CD4-positive, alpha-beta T cell (primary cell): ENCODE data around the gene DNPEP. TPM values are rescaled to one million over a fixed set of nuclear protein-coding genes. Genes with fewer than 3 reads are reported as not detected.

Experiments
- ATAC-seq: fragments of 200-7000 bp; cut with Tn5 transposase; one replicate; pipeline ENCODE4 v1.10.0; 2022; ENCODE audit warnings: mild to moderate bottlenecking; ENCODE audit not compliant: poor library complexity
- CTCF ChIA-PET: fragments of 350-600 bp; sonication (Branson Sonifier 250); formaldehyde crosslinking; loops from one replicate; lab custom pipeline; 2021; ENCODE audit warnings: antibody characterized with exemption, inconsistent platforms; lab: Charles Lee
- POLR2A ChIA-PET: fragments of 350-600 bp; sonication (Branson Sonifier 250); formaldehyde crosslinking; loops from one replicate; lab custom pipeline; 2021; ENCODE audit warnings: antibody characterized with exemption, inconsistent platforms; lab: Charles Lee
- DNase-seq, 14 experiments: peaks; one replicate each; pipeline ENCODE4 v3.0.0-alpha.2; 2013 to 2020; ENCODE audit warnings: mixed read lengths in 2 of 14
- H3K27ac ChIP-seq, 2 donors: one replicate each; pipeline versions ENCODE4 v1.5.1 to v1.7.0; 2013; ENCODE audit warnings: low read length in 2 of 2, low read depth in 1 of 2, mild to moderate bottlenecking in 1 of 2
- H3K27me3 ChIP-seq, 2 experiments: 1 replicate in 1 of 2; 2 replicates in 1 of 2; pipeline versions ENCODE4 v1.6.1 to v1.7.0; 2013; ENCODE audit warnings: low read length in 2 of 2, control low read depth in 1 of 2, mild to moderate bottlenecking in 1 of 2, moderate library complexity in 1 of 2; ENCODE audit not compliant: insufficient read depth in 2 of 2, control insufficient read depth in 1 of 2
- H3K36me3 ChIP-seq: one replicate; pipeline ENCODE4 v1.6.1; 2013; ENCODE audit warnings: low read length, control low read depth; ENCODE audit not compliant: insufficient read depth
- H3K4me1 ChIP-seq: one replicate; pipeline ENCODE4 v1.6.1; 2013; ENCODE audit warnings: low read length, control low read depth; ENCODE audit not compliant: insufficient read depth
- H3K4me3 ChIP-seq: one replicate; pipeline ENCODE4 v1.5.1; 2013; ENCODE audit warnings: mild to moderate bottlenecking, low read length, moderate library complexity
- H3K9me3 ChIP-seq, 2 experiments: 1 replicate in 1 of 2; 2 replicates in 1 of 2; pipeline versions ENCODE4 v1.6.1 to v1.7.0; 2013; ENCODE audit warnings: low read length in 2 of 2, mild to moderate bottlenecking in 2 of 2, control low read depth in 1 of 2, moderate library complexity in 1 of 2; ENCODE audit not compliant: control insufficient read depth in 1 of 2, insufficient read depth in 1 of 2
- H3K27ac Mint-ChIP-seq: one replicate; pipeline ENCODE4 v1.8.0; 2020; ENCODE audit warnings: mixed read lengths
- H3K27me3 Mint-ChIP-seq: one replicate; pipeline ENCODE4 v1.8.0; 2021; ENCODE audit warnings: mixed read lengths
- H3K36me3 Mint-ChIP-seq: one replicate; pipeline ENCODE4 v1.8.0; 2021; ENCODE audit warnings: low read depth, mixed read lengths
- H3K4me1 Mint-ChIP-seq: one replicate; pipeline ENCODE4 v1.8.0; 2021; ENCODE audit warnings: low read depth, mixed read lengths
- H3K4me3 Mint-ChIP-seq: one replicate; pipeline ENCODE4 v1.8.0; 2020; ENCODE audit warnings: mild to moderate bottlenecking, mixed read lengths
- H3K9me3 Mint-ChIP-seq: one replicate; pipeline ENCODE4 v1.8.0; 2020; ENCODE audit warnings: mixed read lengths
- intact Hi-C, 2 experiments: fragments of 100-400 bp; cut with DNase I in 1 of 2; cut with micrococcal nuclease in 1 of 2; formaldehyde crosslinking; loops; one replicate each; pipeline versions ENCODE4 v1.15.1 to v1.9.0; 2023 to 2025; cut with DNase I, micrococcal nuclease
- total RNA-seq, 174 experiments: library from RNA in 2 of 174; stranded (reverse) in 2 of 174; gene quantifications; one replicate each; pipeline ENCODE4 v1.2.3 and lab custom pipeline; 2021 to 2026
- TF ChIP-seq, protein P1 (sequence below): fragments of 200-600 bp; IDR thresholded peaks from one replicate; pipeline ENCODE4 v1.8.0; 2022; ENCODE audit warnings: antibody characterized with exemption, mild to moderate bottlenecking

Gene DNPEP
- total RNA-seq, 2 experiments from 2014 or later: 99.0 to 99.9 TPM

DNA sequence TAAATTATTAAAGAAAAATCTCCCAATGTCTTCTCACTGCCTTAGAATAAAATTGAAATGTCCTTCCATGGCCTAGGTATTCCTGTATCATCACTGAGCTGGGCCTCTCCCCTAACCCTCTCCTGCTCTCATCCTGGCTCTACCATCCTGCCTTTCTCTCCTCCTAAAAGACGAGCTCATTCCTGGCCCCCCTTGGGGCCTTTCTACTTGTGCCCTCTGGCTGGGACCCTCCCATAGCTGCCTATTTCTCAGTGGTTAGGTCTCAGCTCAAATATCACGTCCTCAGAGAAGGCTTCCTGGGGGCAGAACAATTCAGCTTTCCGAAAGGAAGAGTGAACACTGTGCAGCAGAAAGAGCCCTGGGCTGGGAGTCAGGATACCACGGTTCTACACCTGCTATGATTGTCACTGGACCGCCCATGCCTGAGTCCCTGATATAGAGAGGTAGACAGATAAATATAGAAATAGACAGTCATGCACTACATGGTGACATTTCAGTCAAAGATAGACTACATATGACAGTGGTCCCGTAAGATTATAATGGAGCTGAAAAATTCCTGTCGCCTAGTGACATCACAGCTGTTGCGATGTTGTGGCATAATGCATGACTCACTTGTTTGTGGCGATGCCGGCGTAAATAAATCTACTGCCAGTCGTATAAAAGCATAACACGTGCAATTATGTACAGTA is 9.4 kb downstream of the DNPEP start:
- Histone ChIP-seq H3K4me1 (no peaks in the 10 kb centered on the region), H3K4me3 (no peak overlapping the region), H3K36me3 (peaks cover 59% of the 10 kb centered on the region), H3K27ac (no peak overlapping the region), H3K27me3 (no peaks in the 10 kb centered on the region), H3K9me3 (no peaks in the 10 kb centered on the region)
- ChIA-PET POLR2A (interaction anchor here (3.1 kb wide), 1 partner anchor 10 kb away, joined by 12 read pairs; the partner anchor contains the start of gene DNPEP), CTCF (no interaction called here)
- H3K27ac Mint-ChIP-seq: no peak overlapping the region
- H3K36me3 Mint-ChIP-seq: peaks cover 81% of the 10 kb centered on the region
- no peak overlapping the region for H3K4me3 Mint-ChIP-seq
- intact Hi-C loops: no loop called here
- DNase-seq (no peak), ATAC-seq (no peak)
- TF ChIP-seq, protein P1, sequence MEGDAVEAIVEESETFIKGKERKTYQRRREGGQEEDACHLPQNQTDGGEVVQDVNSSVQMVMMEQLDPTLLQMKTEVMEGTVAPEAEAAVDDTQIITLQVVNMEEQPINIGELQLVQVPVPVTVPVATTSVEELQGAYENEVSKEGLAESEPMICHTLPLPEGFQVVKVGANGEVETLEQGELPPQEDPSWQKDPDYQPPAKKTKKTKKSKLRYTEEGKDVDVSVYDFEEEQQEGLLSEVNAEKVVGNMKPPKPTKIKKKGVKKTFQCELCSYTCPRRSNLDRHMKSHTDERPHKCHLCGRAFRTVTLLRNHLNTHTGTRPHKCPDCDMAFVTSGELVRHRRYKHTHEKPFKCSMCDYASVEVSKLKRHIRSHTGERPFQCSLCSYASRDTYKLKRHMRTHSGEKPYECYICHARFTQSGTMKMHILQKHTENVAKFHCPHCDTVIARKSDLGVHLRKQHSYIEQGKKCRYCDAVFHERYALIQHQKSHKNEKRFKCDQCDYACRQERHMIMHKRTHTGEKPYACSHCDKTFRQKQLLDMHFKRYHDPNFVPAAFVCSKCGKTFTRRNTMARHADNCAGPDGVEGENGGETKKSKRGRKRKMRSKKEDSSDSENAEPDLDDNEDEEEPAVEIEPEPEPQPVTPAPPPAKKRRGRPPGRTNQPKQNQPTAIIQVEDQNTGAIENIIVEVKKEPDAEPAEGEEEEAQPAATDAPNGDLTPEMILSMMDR: no peak
- H3K9me3 Mint-ChIP-seq: no peaks in the 10 kb centered on the region
- H3K4me1 Mint-ChIP-seq: no peaks in the 10 kb centered on the region
- no peaks in the 10 kb centered on the region for H3K27me3 Mint-ChIP-seq

DNA sequence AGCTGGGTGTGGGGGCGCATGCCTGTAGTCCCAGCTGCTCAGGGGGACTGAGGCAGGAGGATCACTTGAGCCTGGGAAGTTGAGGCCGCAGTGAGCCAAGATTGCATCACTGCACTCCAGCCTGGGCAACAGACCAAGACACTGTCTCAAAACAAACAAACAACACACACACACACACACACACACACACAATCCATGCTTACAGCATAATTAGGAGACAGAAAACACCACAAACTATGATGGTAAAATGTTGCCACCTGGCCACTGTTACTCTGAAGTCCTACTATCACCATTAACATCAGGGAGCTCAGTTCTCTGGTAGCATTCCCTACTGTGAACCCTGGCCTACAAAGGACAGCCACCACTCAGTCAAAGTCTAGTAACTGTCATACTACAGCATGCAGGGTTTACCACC is 18.3 kb downstream of the DNPEP start:
- ATAC-seq (no peak), DNase-seq (no peak)
- intact Hi-C loops: no loop called here
- Histone ChIP-seq H3K27me3 (no peaks in the 10 kb centered on the region), H3K9me3 (no peaks in the 10 kb centered on the region), H3K4me1 (no peaks in the 10 kb centered on the region), H3K4me3 (no peak overlapping the region), H3K27ac (no peak overlapping the region), H3K36me3 (peaks cover 10% of the 10 kb centered on the region)
- H3K9me3 Mint-ChIP-seq: no peaks in the 10 kb centered on the region
- no peak overlapping the region for H3K4me3 Mint-ChIP-seq
- H3K27ac Mint-ChIP-seq: no peak overlapping the region
- no peaks in the 10 kb centered on the region for H3K4me1 Mint-ChIP-seq
- no peaks in the 10 kb centered on the region for H3K27me3 Mint-ChIP-seq
- POLR2A ChIA-PET: no interaction called here
- TF ChIP-seq, protein P1: no peak
- CTCF ChIA-PET: no interaction called here
- H3K36me3 Mint-ChIP-seq: peaks cover 22% of the 10 kb centered on the region

DNA sequence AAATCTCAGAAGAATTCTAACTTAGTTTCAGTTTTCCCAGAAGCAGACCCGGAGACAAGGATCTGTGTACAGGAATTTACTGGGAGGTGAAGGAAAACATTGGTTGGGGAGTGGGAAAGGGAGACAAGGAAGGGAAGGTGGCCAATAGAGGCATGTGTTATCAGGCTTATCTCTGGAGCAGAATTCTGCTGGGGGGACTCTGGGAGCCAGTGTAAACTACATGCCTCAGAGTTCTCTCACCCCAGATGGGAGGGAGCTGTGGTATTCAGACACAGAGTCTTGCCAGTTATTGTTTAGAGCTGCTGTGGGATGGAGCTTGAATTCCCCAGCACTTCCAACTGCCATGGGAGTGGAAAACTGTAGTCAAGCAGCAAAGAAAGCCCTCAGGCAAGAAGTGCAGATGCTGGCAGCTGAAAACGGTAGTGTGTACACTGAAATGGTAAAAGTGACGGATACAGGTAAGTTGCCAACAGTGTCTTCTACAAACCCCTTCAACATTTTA is 19.0 kb downstream of the DNPEP start:
- intact Hi-C loops: no loop called here
- ATAC-seq: no peak
- Histone ChIP-seq H3K27ac (no peak overlapping the region), H3K4me3 (no peak overlapping the region), H3K27me3 (no peaks in the 10 kb centered on the region), H3K4me1 (no peaks in the 10 kb centered on the region), H3K36me3 (peaks cover 3% of the 10 kb centered on the region), H3K9me3 (no peaks in the 10 kb centered on the region)
- Mint-ChIP-seq H3K27me3 (no peaks in the 10 kb centered on the region), H3K4me3 (no peak overlapping the region), H3K36me3 (peaks cover 15% of the 10 kb centered on the region), H3K9me3 (no peaks in the 10 kb centered on the region), H3K27ac (no peak overlapping the region), H3K4me1 (no peaks in the 10 kb centered on the region)
- POLR2A ChIA-PET: no interaction called here
- CTCF ChIA-PET: no interaction called here
- no peak for DNase-seq
- TF ChIP-seq, protein P1: no peak
